Transverse colon (tissue), 4 donors: ENCODE data around the gene NFYB. TPM values are rescaled to one million over a fixed set of nuclear protein-coding genes. Genes with fewer than 3 reads are reported as not detected.
"Not testable (repeated sequence)": the region's sequence is repeated elsewhere in the genome, so short reads cannot be mapped to it uniquely, and the experiment has no call there.

Experiments
- DNase-seq: peaks from one replicate; pipeline ENCODE4 v3.0.0-alpha.2; 2019
- H3K27ac ChIP-seq, 4 donors: fragments of 200-600 bp; sonication (generic); 2 replicates each; pipeline ENCODE4 v1.5.1; 2016 to 2018; ENCODE audit warnings: inconsistent platforms in 4 of 4
- H3K27me3 ChIP-seq: fragments of 200-600 bp; sonication (generic); 2 replicates; pipeline ENCODE4 v1.5.1; 2017; ENCODE audit warnings: inconsistent platforms
- H3K36me3 ChIP-seq, 4 donors: fragments of 200-600 bp; sonication (generic); 2 replicates each; pipeline ENCODE4 v1.5.1; 2017 to 2019; ENCODE audit warnings: inconsistent platforms in 4 of 4
- H3K4me1 ChIP-seq, 4 donors: fragments of 200-600 bp; sonication (generic); 2 replicates each; pipeline ENCODE4 v1.5.1; 2017 to 2020; ENCODE audit warnings: inconsistent platforms in 4 of 4
- H3K4me3 ChIP-seq, 4 donors: fragments of 200-600 bp; sonication (generic); 1 replicate in 1 of 4; 2 replicates in 3 of 4; pipeline versions ENCODE4 v1.5.1 to v1.6.1; 2017 to 2019; ENCODE audit warnings: inconsistent platforms in 4 of 4
- H3K9me3 ChIP-seq, 2 donors: fragments of 200-600 bp; sonication (generic); 2 replicates each; pipeline ENCODE4 v1.5.1; 2017 to 2019; ENCODE audit warnings: inconsistent platforms in 2 of 2
- CTCF ChIP-seq, 5 experiments: fragments of 200-600 bp in 3 of 5; fragments of 450-650 bp in 2 of 5; sonication (generic) in 3 of 5; IDR thresholded peaks; 1 replicate in 2 of 5; 2 replicates in 3 of 5; pipeline ENCODE4 v1.5.1; 2016 to 2017; ENCODE audit warnings: antibody characterized with exemption in 5 of 5, inconsistent platforms in 3 of 5, mild to moderate bottlenecking in 2 of 5, moderate library complexity in 1 of 5
- EP300 ChIP-seq: sonication (generic); formaldehyde crosslinking; IDR thresholded peaks from one replicate; pipeline ENCODE4 v1.6.1; 2017; ENCODE audit warnings: antibody characterized with exemption, low read depth
- POLR2A ChIP-seq: fragments of 450-650 bp; IDR thresholded peaks from one replicate; pipeline ENCODE4 v1.6.1; 2016; ENCODE audit warnings: antibody characterized with exemption, mild to moderate bottlenecking, moderate library complexity
- POLR2AphosphoS5 ChIP-seq, 3 donors: sonication (generic); formaldehyde crosslinking; IDR thresholded peaks; one replicate each; pipeline ENCODE4 v1.6.1; 2016; ENCODE audit warnings: antibody characterized with exemption in 3 of 3
- WGBS, 2 donors: methylation state at CpG; one replicate each; pipeline ENCODE4 v1.1.5; 2018; ENCODE audit warnings: low coverage in 1 of 2; 5-methylcytosine and 5-hydroxymethylcytosine counted together
- in situ Hi-C, 4 donors: fragments of 200-750 bp; cut with MboI; loops; one replicate each; pipeline versions ENCODE4 v1.15.0 to v1.15.1; 2017; ENCODE audit warnings: low sequenced_read_pairs in 3 of 4, low pct_ligation_motif_present in 1 of 4, low pct_unique_long_range_greater_than_20kb in 1 of 4
- intact Hi-C: fragments of 100-400 bp; cut with DNase I; formaldehyde crosslinking; loops from one replicate; pipeline ENCODE4 v1.15.1; 2023; ENCODE audit warnings: low total_unique reads
- total RNA-seq, 4 donors: library from RNA; depleted of rRNA; stranded (reverse); fragments of >200 nt; gene quantifications; one replicate each; pipeline ENCODE4 v1.1.0, GENCODE V29; 2016

The NFYB gene
- total RNA-seq, 4 donors from 2014 or later = 9.4 to 26.0 (median 18.8) TPM

- intact Hi-C loops = no loop called here
- peaks cover 0 to 27% (median 9%) of the 10 kb centered on the region in 4 donors for H3K36me3 ChIP-seq
- no peak overlapping the region for H3K4me3 ChIP-seq
- H3K27me3 ChIP-seq = no peaks in the 10 kb centered on the region
- in situ Hi-C loops = loop anchor here in 1 of 4 donors (25.0 kb wide), 1 partner anchor 178 kb away; the partner anchor contains the start of gene HSP90B1
- no peaks in the 10 kb centered on the region for H3K9me3 ChIP-seq
- DNase-seq = no peak
- TF ChIP-seq EP300 (no peak), POLR2A (no peak), CTCF (IDR thresholded peaks at IDR 0.05) (no peak), POLR2AphosphoS5 (IDR thresholded peaks at IDR 0.05) (no peak)
- peak overlapping the region in 1 of 4 donors; percentile 6 for H3K27ac ChIP-seq
- H3K4me1 ChIP-seq = peaks cover 0 to 9% (median 3%) of the 10 kb centered on the region in 4 donors
Measured at GRCh38 chr12:104115587-104115975, 22.4 kb downstream of the NFYB start.

- H3K27me3 ChIP-seq, H3K4me3 ChIP-seq, DNase-seq, H3K4me1 ChIP-seq, H3K9me3 ChIP-seq, intact Hi-C loops, H3K27ac ChIP-seq: not testable (repeated sequence)
- in situ Hi-C loops = loop anchor here in 2 of 4 donors (5.0 to 25.0 kb wide), 2 partner anchors 178 to 233 kb away; partner anchors contain the start of gene HSP90B1 (in 1 of the 2)
- 88 to 89% methylated on average over 4 to 14 of the region's 14 CpGs for WGBS, 2 donors
- peaks cover 0 to 24% (median 9%) of the 10 kb centered on the region in 4 donors for H3K36me3 ChIP-seq
Measured at GRCh38 chr12:104114834-104115586, 23.0 kb downstream of the NFYB start.

- H3K4me3 ChIP-seq = no peak overlapping the region
- no peaks in the 10 kb centered on the region for H3K36me3 ChIP-seq
- DNase-seq = no peak
- peaks cover 0 to 8% (median 2%) of the 10 kb centered on the region in 4 donors for H3K4me1 ChIP-seq
- H3K9me3 ChIP-seq = no peaks in the 10 kb centered on the region
- intact Hi-C loops = loop anchor here (10.0 kb wide), 1 partner anchor 145 kb away; the partner anchor contains the start of gene TDG
- H3K27me3 ChIP-seq = no peaks in the 10 kb centered on the region
- TF ChIP-seq POLR2AphosphoS5 (IDR thresholded peaks at IDR 0.05) = no peak
- peak in 1 of 5 experiments; percentile 16 for TF ChIP-seq CTCF (IDR thresholded peaks at IDR 0.05)
- TF ChIP-seq POLR2A = no peak
- no peak for TF ChIP-seq EP300
- in situ Hi-C loops = loop anchor here in 3 of 4 donors (5.0 to 25.0 kb wide), 3 partner anchors 172 to 227 kb away; partner anchors contain the start of gene HSP90B1 (in 1 of the 3)
- 70 to 75% methylated on average over 4 of the region's 4 CpGs for WGBS, 2 donors
- no peak overlapping the region for H3K27ac ChIP-seq
Measured at GRCh38 chr12:104109446-104110271, 28.4 kb downstream of the NFYB start.

- Histone ChIP-seq H3K36me3 (peaks cover 0 to 3% (median 0%) of the 10 kb centered on the region in 4 donors), H3K27ac (no peak overlapping the region), H3K9me3 (no peaks in the 10 kb centered on the region), H3K27me3 (no peaks in the 10 kb centered on the region), H3K4me1 (peaks cover 0 to 5% (median 0%) of the 10 kb centered on the region in 4 donors), H3K4me3 (no peak overlapping the region)
- DNase-seq = peak; percentile 86
- in situ Hi-C loops (loop anchor here in 2 of 4 donors (10.0 to 25.0 kb wide), 2 partner anchors 172 to 224 kb away; partner anchors contain the start of gene HSP90B1 (in 1 of the 2)), intact Hi-C loops (loop anchor here (10.0 kb wide), 1 partner anchor 144 kb away; the partner anchor contains the start of gene TDG)
- WGBS, 2 donors = 18 to 44% methylated on average over 4 to 6 of the region's 6 CpGs
- TF ChIP-seq CTCF (IDR thresholded peaks at IDR 0.05) = peak; percentile 73 to 89 (median 83)
- no peak for TF ChIP-seq POLR2AphosphoS5 (IDR thresholded peaks at IDR 0.05)
- TF ChIP-seq EP300 = no peak
Measured at GRCh38 chr12:104108755-104109445, 29.1 kb downstream of the NFYB start.
